Measurements from ENCODE around the gene SNX9.
A peak's percentile ranks its signal among the peaks of the same experiment; 100 is the strongest.
"Not testable (repeated sequence)": the region's sequence is repeated elsewhere in the genome, so short reads cannot be mapped to it uniquely, and the experiment has no call there.

SNX9 gene

DNA sequence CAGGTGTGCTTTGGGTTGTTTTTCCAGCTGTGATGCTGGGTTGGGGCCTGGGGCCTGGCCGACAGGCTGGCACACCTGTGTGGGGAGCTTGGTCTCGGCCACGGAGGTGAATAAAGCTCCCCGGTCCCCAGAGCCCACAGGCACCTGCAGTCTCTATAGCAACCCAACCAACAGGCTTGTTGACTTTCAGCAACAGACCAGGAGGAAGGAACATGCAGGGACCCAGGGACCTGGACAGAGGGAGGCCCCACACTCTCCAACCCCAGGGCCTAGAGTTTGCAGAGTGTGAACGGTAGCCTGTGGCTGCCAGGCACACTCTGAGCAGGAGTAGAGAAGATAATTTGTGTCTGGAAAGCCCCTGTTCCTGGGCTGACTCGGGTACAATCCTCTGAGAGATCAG lies 144.0 kb downstream of the SNX9 start:
- no peak for FAIRE-seq
- no peak for DNase-seq (ENCODE audit: insufficient read length, low spot score)

DNA sequence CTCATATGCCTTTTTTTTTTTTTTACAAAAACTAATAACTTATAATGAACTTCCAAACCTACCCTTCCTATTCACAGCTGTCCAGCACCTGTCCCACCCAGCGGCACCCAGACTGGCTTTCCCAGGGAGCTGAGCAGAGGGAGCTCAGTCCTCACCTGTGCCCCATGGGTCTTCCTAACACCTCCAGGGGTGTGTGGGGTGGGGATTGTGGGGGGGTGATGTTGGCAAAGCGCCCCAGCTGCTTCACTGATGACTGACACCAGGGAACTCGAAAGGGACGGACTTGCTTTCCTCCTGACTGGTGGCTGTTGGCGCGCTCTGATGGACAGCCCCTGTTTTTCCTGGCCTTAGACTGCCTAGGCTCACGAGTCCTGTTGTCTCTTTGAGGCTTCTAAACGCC lies 144.4 kb downstream of the SNX9 start:
- no peak for FAIRE-seq
- DNase-seq (ENCODE audit: insufficient read length, low spot score) = no peak

DNA sequence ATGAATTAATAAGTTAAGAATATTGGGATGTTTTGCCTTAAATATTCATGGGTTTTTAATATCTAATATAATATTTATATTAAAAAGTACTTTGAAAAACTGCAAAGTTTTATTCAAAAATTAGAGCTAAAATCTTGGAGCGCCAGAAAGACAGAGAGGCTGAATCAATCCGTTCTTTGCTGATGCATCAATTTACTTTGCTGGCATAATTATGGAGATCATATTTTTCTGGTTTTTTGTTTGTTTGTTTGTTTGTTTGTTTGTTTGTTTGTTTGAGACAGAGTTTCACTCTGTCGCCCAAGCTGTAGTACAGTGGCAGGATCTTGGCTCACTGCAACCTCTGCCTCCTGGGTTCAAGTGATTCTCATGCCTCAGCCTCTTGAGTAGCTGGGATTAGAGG lies 149.1 kb downstream of the SNX9 start:
- not testable (repeated sequence) for FAIRE-seq; DNase-seq (ENCODE audit: insufficient read length, low spot score)

DNA sequence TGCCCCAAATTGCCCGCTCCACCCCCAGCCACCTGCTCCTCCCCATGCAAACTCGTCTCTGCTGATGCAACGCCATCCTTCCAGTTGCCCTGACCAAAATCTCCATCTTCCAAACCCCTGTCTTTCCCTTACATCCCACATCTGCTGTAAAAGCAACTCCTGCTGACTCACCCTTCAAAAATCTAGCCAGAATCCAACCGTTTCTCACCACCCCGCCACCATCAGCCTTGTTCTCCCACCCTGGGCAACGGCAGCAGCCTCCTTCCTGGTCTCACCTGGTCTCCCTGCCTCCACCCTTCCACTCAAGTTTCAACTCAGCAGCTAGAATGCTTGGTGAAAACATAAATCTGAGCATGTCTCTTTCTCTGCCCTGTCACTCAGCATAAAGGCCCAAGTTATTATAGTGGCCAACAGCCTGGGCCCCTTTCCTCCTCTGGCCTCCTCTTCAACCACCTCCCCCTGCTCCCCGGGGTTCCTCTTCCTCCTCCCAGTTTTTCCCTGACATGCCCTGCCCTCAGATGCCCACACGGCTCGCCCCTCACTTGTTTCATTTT lies 151.4 kb downstream of the SNX9 start:
- FAIRE-seq (no peak), DNase-seq (ENCODE audit: insufficient read length, low spot score) (no peak)

DNA sequence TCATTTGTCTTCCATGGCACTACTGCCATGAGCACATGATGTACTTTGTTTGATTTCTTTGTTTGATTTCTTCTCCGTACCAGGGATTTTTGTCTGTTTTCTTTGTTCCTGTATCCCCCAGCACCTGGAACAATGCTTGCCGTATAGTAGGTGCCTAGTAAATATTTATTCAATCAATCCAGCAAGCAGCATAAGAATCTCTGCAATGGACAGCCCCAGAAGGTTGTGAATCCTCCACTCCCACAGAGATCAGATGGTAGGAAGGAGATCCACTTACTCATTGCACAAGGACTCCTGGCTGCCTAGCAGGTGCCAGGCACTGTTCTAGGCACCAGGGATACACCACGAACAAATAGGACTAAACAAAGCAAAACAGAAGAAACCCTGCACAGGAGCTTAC lies 151.9 kb downstream of the SNX9 start:
- FAIRE-seq = no peak
- no peak for DNase-seq (ENCODE audit: insufficient read length, low spot score)

DNA sequence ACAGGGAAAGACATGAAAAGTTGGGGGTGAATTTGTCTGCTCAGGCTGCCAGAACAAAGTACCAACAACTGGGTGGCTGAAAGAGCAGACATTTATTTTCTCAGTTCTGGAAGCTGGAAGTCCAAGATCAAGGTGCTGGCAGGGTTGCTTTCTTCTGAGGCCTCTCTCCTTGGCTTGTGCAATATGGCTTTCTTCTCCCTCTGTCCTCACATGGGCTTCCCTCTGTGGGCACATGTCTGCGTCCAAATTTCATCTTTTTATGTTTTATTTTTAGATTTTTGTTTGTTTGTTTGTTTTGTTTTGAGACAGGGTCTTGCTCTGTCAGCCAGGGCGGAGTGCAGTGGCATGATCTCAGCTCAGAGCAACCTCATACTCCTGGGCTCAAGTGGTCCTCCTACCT lies 152.4 kb downstream of the SNX9 start:
- no peak for DNase-seq (ENCODE audit: insufficient read length, low spot score)
- FAIRE-seq = no peak

DNA sequence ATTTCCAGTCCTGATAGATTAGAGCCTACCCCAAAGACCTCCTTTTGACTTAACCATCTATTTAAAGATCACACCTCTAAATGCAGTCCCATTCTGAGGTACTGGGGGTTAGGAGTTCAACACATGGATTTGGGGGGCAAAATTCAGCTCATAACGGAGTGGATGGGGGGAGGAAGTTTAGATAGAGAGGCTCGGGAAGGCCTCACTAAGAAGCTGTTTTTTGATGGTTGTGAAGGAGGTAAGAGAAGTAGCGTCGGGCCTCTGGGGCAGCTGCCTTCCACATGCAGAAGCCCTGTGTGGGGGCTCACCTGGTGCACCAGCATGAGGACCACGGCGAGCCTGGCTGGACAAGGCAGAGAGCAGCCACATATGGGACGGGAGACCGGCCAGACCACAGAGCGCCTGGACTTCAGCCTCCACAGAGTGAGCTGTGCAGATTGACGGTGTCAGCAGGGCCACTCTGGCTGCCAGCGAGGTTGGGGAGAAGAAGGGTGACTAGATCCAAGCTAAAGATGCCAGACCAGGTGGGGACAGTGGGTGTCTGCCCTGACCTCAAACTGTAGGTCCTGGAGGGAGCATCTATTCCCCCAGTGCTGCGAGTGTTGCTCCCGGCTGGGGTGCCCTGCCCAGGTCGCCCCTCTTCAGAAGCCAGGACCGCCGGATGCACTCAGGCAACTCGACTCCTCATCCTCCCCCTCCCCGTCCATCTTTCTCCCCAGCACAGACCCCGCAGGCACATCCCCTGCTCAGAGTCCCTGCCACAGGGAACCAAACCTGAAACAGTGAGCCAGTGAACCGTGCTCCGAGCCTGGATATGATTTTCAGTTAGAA lies 153.5 kb downstream of the SNX9 start:
- DNase-seq (ENCODE audit: insufficient read length, low spot score) (no peak), FAIRE-seq (no peak)

DNA sequence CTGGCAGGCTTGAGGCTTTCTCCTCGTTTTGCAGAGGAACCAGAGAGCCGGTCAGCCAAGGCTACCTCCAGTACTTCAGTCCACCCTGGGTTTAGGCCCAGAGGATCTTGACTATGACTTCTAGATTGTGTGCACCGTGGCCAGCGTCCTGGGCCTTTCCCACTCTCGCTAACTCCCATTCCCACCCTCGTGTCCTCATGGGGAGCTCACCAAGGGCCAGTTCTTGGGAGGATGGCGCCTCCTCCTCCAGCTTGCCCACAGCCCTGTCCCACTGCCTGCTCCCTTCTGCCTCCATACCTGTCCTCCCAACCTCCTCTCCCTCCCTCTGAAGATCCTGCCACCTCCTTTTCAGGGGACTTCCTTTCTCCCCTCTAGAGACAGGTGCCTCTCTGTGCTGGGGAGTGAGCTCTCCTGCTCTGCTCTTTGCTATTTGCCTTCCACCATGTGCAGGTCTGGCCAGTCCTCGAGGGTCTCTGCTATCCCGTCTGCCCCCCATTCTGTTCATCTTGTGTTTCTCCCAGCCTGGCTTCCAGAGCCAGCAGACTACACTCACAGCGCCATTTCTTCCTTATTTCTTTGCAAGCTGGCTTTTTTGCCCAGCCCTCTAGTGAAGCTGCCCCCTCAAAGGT lies 154.2 kb downstream of the SNX9 start:
- no peak for FAIRE-seq
- DNase-seq (ENCODE audit: insufficient read length, low spot score) = no peak

DNA sequence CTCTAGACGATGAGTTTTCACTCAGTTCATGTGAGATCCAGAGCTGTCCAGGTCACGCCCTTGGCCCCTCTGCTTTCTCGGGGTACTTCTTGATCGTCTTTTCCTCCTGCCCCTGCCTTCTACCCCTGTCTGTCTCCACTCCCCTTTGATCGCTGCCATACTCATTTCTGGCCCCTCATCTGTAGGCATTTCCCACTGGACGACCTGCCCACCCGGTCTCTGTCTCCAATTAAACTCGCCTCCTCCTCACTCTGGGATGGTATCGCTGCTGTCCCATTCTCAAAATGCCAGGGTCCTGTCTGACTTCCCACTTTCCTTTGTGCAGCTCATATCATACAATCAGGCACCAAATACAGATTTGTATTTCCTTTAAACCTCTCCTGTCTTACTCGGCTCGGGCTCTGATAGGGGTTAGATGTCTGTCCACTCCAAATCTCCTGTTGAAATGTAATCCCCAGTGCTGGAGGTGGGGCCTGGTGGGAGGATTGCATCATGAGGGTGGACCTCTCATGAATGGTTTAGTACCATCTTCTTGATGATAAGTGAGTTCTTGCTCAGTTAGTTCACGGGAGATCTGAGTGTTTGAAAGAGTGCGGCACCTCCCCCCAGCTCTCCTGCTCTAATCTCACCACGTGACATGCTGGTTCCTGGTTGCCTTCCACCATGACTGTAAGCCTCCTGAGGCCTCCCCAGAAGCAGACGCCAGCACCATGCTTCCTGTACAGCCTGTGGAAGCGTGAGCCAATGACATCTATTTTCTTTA lies 155.2 kb downstream of the SNX9 start:
- no peak for DNase-seq (ENCODE audit: insufficient read length, low spot score)
- no peak for FAIRE-seq

DNA sequence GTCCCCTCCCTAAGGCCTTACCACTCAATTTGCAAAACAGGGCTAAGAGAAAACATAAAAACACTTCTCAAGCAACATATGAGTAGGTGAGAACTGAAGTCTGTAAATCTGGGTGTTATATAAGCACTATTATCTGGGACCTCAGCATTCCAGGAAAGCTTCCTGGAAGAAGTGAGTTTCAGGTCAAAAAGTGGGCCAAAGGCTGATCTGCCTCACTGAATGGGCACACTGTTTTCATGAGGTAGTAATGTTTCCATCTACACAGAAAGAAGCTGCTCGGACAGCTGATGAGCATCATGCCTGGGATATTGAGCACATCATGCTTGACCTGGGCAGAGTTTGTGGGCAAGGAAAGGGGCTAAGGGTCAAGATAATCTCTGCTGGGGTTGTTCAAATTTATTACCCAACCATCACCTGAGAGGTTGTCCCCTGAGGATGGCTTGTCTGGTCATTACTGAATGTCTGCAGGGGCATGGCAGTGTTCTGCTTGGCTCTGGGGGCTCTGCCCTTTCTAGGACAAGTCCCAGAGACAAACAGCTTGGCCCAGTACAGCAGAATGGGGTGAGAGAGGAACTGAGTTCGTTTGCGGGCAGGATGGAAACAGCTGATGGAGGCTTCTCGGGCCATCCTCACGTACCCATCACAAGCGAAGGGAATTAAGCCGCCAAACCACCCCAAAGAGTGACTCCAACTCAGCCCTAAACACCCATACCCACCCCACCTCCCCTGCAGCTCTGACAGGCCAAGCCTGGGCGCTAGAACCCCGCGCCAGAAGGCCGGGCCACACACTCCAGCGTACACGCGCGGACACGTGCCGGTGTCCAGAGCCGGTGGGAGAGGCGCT lies 157.5 kb downstream of the SNX9 start:
- no peak for DNase-seq (ENCODE audit: insufficient read length, low spot score)
- FAIRE-seq = no peak

DNA sequence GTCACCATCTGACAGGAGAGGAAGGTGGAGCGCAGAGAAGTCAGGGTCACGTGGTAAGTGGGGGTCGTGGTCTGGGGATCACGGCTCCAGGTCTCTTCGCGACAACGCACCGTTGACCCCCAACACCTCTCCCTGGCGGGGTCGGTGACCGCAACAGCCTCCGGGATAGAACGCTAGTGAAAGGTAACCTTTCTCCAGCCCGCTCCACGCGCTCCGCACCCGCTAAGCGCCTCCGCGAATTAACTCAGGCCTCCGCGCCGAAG lies 158.0 kb downstream of the SNX9 start:
- no peak for FAIRE-seq
- DNase-seq (ENCODE audit: insufficient read length, low spot score) = peak; percentile 23

DNA sequence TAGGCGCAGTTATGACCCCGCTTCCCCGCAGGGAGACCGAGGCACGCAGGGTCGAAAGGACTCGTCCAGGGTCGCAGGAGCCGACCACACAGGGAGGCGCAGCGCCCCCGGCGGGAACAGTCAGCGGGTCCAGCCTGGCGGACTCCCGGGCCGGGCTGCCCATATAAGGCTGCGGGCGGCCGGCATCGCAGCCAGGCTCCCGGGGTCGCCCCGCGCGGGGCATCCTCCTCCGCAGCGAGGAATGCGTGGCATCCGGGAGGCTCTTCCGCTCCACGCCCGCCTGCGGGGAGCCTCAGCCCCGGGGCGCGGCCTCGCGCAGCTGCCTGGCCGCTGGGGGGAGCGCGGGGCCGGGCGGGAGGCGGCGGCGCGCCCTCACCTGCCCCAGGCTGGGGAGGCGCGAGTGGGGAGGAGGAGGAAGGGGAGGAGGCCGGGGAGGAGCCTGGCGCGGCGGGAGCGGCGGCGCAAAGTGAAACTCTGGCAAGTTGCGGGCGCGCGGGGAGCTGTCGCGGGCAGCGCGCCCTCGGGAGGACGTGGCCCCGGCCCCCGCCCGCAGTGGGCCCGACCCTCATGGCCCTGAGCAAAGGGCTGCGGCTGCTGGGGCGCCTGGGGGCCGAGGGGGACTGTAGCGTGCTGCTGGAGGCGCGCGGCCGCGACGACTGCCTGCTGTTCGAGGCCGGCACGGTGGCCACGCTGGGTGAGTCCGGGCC lies 158.5 kb downstream of the SNX9 start, which contains the start of gene SYNJ2:
TSS of gene SYNJ2 (plus strand) at position 469 of the 707 bp plus-strand sequence. CDS start at position 568, 99 bp downstream.
- FAIRE-seq = peak; percentile 39
- peak; percentile 77 for DNase-seq (ENCODE audit: insufficient read length, low spot score)

DNA sequence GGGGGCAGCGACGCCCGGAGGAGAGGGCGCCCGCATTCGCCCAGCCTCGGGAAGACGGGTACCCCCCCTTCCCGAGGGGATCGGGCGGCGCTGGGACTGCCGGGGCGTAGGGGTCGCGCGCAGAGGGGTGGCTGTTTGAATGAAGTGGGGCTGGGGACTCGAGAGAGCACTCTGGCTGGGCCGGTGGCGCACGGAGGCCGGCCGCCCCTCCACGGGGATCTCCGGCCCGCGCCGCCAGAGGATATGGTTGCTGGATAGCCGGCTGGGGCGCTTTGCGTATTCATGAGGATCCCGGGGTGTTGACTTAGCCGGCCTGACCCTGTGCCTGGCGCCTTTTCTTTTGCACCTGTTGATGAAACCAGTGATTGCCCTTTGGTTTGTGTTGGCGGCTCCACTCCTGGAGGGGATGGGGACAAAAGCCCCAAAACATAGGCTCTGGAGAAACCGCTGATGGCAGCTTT lies 159.1 kb downstream of the SNX9 start:
- DNase-seq (ENCODE audit: insufficient read length, low spot score) = peak; percentile 41
- peak; percentile 11 for FAIRE-seq

DNA sequence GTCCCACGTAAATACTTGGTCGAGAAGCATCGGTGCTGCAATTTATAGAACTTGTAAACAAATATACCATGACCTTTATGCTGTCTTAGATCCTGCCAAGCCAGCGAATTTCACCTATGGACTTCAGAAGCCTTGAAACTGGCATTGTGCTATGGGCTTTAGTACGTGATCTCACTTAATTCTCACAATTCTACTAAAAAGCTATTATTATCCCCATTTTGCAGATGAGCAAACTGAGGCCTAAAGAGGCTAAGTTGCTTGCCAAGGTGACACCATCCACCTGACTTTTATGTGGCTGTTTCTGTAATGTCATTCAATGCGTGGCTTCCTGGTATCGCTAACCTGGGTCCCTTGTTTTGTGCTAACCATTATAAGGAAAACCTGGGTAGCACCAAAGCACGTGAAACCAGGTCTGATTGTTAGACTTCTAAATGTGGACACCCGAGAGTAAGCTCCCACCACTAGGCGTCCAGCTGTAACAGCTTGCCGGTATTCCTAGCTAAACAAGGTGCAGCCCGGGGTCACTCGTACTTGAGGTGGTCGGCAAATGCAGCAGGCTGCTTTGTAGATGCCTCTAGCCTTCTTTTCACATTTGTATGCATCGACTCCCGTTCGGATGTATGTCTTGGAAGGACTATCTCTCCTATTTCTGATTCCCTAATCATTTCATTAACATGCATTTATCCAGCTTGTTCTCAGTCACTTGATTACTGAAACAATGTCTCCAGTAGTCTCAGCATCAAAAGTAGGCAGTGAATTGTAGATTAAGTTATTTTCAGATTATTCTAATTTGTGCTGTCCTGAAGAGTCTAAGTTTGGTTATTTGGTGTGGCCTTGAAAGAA lies 159.7 kb downstream of the SNX9 start:
- DNase-seq (ENCODE audit: insufficient read length, low spot score) (no peak), FAIRE-seq (peak; percentile 35)

DNA sequence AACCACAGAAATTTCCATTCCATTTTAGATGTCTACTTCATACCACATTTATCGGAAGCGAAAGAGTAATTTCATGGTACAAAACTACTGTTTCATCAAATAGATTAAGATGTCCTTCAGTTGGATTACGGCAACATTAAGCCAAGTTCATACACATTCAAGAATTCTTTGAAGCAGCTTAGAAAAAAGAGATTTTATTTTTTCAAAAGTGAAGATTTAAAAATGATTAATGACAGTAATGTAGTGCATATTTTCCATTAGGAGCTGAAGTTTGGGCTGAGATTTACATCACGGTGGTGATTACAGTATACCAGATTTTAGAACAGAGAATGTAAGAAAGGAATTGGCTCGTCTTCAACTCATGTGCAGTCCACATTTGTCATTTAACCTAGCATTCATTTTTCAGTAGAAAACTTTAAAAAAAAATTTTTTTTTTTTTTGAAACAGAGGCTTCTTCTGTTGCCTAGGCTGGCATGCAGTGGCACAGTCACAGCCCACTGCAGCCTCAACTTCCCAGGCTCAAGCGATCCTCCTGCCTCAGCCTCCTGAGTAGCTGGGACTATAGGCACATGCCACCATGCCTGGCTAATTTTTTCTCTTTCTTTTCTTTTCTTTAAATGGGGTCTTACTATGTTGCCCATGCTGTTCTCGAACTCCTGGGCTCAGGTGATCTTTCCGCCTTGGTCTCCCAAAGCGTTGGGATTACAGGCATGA lies 160.5 kb downstream of the SNX9 start:
- DNase-seq (ENCODE audit: insufficient read length, low spot score) = no peak
- peak; percentile 66 for FAIRE-seq

DNA sequence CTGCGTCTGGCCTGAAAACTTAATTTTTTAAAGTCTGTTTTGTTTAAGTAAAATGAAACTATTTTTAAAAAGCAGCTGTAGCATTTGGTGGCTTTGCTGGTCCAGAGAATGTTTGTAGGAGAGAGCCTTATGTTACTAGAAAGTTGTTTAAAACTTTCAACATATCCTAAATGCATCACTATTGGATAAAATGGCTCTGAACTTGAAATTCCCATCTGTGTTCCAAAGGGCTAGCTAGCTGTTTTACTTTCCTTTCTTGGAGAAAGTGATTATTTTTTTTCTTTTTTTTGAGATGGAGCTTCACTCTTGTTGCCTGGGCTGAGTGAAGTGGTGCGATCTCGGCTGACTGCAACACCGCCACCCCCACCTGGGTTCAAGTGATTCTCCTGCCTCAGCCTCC lies 161.1 kb downstream of the SNX9 start:
- DNase-seq (ENCODE audit: insufficient read length, low spot score) = no peak

DNA sequence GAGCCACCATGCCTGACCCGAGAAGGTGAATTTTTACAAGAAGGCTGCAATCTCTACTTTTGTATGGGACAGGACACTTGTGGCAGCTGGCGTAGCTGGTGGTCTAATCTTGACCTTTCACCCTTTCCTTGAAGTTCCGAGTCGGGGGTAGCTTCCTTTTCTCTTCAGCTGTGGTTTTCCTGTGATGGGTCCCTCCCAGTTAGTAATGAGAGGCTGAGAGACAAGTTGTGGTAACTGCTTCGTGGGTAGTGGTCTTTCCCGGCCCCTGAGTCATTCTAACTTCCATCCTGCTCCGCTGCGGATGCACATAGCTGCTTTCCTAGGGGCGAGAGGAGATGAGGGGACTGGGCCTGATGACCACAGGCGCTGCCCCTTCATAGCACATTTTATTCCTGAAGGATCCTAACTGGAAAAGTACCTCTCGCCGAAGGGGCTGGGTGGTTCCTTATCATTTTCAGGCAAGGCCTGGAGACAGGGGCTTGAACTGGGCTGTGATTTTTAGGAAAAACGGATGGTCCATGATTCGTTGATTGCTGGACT lies 161.7 kb downstream of the SNX9 start:
- DNase-seq (ENCODE audit: insufficient read length, low spot score) = no peak
- no peak for FAIRE-seq

More for the DNA sequence above, 161.1 kb downstream of the SNX9 start:
- FAIRE-seq = no peak
